ENCODE data around the gene MUCL3.

The MUCL3 gene

DNA sequence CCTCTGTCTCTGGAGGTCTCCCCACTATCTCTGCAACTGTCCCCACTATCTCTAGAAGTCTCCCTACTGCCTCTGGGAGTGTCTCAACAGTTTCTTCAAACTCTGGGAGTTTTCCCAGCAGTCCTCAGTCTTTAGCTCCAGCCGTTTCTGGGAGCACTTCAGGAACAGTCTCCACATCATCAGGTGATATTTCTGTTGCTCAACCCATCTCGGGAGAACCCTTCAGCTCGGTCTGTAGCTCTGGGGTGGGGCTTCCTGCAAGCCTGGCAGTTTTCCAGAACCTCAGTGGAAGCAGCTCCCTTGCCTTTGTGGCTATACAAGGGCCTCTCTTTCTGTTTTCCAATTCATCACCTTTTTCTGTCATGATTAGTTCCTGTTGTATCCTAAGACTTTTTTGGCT is 5.8 kb upstream of the MUCL3 start:
- Histone ChIP-seq H3K36me3 (no peaks in the 10 kb centered on the region), H3K4me2 (no peak overlapping the region), H3K9ac (no peak overlapping the region), H4K20me1 (no peaks in the 10 kb centered on the region), H3K4me1 (no peaks in the 10 kb centered on the region), H3K4me3 (no peak overlapping the region), H3K27ac (no peak overlapping the region), H3K9me3 (no peaks in the 10 kb centered on the region), H3K27me3 (no peaks in the 10 kb centered on the region)
- TF ChIP-seq Cebpa-rat (IDR thresholded peaks at IDR 0.05), result no peak

GRCh38 chr6:30937265-30937664 is 3.5 kb upstream of the MUCL3 start:
- Histone ChIP-seq H3K9me3 (no peaks in the 10 kb centered on the region), H3K27me3 (no peaks in the 10 kb centered on the region), H3K9ac (no peak overlapping the region), H4K20me1 (no peaks in the 10 kb centered on the region), H3K27ac (no peak overlapping the region), H3K36me3 (no peaks in the 10 kb centered on the region), H3K4me2 (no peak overlapping the region), H3K4me1 (no peaks in the 10 kb centered on the region), H3K4me3 (no peak overlapping the region)
- no peak for TF ChIP-seq Cebpa-rat (IDR thresholded peaks at IDR 0.05)

DNA sequence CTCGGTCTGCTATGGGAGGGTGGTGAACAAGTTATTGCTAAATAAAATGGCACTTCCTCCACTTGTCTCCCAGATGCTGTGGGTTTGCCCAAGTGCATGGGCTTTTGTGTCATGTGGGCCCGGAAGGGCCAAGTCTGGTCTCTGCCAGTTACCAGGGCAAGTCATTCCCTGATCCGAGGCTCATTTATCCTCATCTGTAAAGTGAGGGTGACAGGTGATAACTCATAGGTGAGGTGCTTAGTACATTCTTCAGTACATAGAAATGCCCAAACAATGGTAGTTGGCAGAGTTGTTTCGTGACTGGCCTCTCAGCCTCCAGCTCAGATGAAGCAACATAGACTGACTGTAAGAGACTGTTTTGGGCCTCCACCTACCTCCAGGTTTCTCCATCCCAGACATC is 2.0 kb upstream of the MUCL3 start:
- H3K4me1 ChIP-seq, result no peaks in the 10 kb centered on the region
- no peaks in the 10 kb centered on the region for H3K36me3 ChIP-seq
- H3K27me3 ChIP-seq, result no peaks in the 10 kb centered on the region
- TF ChIP-seq Cebpa-rat (IDR thresholded peaks at IDR 0.05), result no peak
- no peaks in the 10 kb centered on the region for H3K9me3 ChIP-seq
- no peak overlapping the region for H3K4me3 ChIP-seq
- no peak overlapping the region for H3K4me2 ChIP-seq
- H3K27ac ChIP-seq, result no peak overlapping the region
- H3K9ac ChIP-seq, result no peak overlapping the region
- H4K20me1 ChIP-seq, result no peaks in the 10 kb centered on the region

- Histone ChIP-seq H4K20me1 (no peaks in the 10 kb centered on the region), H3K36me3 (no peaks in the 10 kb centered on the region), H3K4me2 (no peak overlapping the region), H3K27ac (no peak overlapping the region), H3K4me1 (no peaks in the 10 kb centered on the region), H3K9ac (no peak overlapping the region), H3K9me3 (no peaks in the 10 kb centered on the region), H3K27me3 (no peaks in the 10 kb centered on the region), H3K4me3 (no peak overlapping the region)
- TF ChIP-seq Cebpa-rat (IDR thresholded peaks at IDR 0.05), result no peak
These were observed 1.3 kb upstream of the MUCL3 start for GRCh38 chr6:30939473-30939872.

DNA sequence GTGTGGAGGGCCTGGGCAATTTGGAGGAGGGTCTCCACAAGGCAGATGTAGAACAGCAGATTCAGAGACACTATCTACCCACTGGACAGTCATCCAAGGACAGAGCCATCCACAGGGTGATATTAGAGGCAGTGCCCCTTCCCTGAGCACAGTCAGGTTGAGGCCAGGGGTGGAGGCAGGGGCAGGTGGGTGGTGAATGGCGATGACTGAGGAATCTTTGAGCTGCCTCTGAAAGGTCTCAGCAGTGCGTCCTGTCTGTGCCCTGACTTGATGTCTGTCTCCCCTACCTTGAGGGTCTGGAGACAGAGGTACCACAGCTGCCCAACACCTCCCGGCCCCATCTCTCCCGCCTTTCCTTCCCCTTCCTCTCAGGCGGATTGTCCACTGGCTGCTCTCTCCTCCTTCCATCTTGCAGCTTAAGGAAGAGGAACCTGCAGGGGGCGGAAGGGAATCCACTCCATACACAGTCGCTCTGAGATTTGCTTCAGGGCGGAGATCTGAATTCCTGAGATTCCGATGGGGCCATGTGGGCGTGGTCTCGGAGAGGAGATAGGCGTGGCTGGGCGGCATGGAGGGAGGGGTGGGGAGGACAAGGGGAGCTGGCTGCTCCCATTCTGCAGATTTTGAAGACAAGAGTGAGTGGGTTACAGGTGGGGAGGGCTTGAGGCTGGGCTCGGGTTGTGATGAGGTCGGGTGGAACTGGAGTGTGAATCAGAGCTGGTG is 1.7 kb downstream of the MUCL3 start:
- TF ChIP-seq Cebpa-rat (IDR thresholded peaks at IDR 0.05), result no peak
- Histone ChIP-seq H3K4me3 (no peak overlapping the region), H3K4me1 (no peaks in the 10 kb centered on the region), H3K36me3 (no peaks in the 10 kb centered on the region), H3K4me2 (no peak overlapping the region), H3K27me3 (no peaks in the 10 kb centered on the region), H3K27ac (no peak overlapping the region), H4K20me1 (no peaks in the 10 kb centered on the region), H3K9ac (no peak overlapping the region), H3K9me3 (no peaks in the 10 kb centered on the region)

DNA sequence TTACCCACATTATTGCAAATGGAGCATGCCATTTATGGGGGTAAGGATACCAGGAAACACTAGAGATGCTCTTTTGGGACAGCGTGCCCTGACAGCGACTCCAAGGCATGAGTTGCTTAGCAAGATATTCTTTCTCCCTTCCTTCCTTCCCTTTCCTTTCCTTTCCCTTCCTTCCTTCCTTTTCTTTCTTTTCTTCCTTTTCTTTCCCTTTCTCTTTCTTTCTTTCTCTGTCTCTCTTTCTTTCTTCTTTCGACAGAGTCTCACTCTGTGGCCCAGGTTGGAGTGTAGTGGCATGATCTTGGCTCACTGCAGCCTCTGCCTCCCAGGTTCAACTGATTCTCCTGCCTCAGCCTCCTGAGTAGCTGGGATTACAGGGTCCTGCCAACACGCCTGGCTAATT is 3.3 kb downstream of the MUCL3 start:
- Histone ChIP-seq H3K9ac (no peak overlapping the region), H3K4me2 (no peak overlapping the region), H3K36me3 (no peaks in the 10 kb centered on the region), H3K27ac (no peak overlapping the region), H3K4me3 (no peak overlapping the region), H3K9me3 (no peaks in the 10 kb centered on the region), H3K4me1 (no peaks in the 10 kb centered on the region), H4K20me1 (no peaks in the 10 kb centered on the region), H3K27me3 (no peaks in the 10 kb centered on the region)
- TF ChIP-seq Cebpa-rat (IDR thresholded peaks at IDR 0.05), result no peak

DNA sequence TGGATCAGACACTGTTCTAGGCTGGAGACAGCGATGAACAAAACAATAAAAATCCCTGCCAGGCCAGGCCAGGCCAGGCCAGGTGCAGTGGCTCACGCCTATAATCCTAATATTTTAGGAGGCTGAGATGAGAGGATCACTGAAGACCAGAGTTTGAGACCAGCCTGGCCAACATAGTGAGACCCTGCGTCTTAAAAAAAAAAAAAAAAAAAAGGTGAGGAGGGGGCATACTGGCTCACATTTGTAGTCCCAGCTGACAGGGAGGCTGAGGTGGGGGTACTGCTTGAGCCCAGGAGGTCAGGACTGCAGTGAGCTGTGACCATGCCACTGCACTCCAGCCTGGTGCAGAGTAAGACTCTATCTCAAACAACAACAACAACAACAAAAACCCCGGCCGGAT is 4.5 kb downstream of the MUCL3 start:
- H3K4me3 ChIP-seq, result no peak overlapping the region
- no peak overlapping the region for H3K27ac ChIP-seq
- no peaks in the 10 kb centered on the region for H3K36me3 ChIP-seq
- no peaks in the 10 kb centered on the region for H3K4me1 ChIP-seq
- no peaks in the 10 kb centered on the region for H3K9me3 ChIP-seq
- no peak overlapping the region for H3K4me2 ChIP-seq
- no peak for TF ChIP-seq Cebpa-rat (IDR thresholded peaks at IDR 0.05)
- H3K9ac ChIP-seq, result no peak overlapping the region
- H3K27me3 ChIP-seq, result no peaks in the 10 kb centered on the region
- no peaks in the 10 kb centered on the region for H4K20me1 ChIP-seq

- Histone ChIP-seq H3K27me3 (peaks cover 1% of the 10 kb centered on the region; the same call in 1 of the 2 replicates), H3K4me3 (no peak overlapping the region), H3K4me1 (no peaks in the 10 kb centered on the region), H3K36me3 (no peaks in the 10 kb centered on the region), H3K9ac (no peak overlapping the region), H4K20me1 (no peaks in the 10 kb centered on the region), H3K4me2 (no peak overlapping the region), H3K27ac (no peak overlapping the region), H3K9me3 (0 out of 2 replicates have a peak, but pooled peaks cover 8% of the 10 kb centered on the region)
- TF ChIP-seq Cebpa-rat (IDR thresholded peaks at IDR 0.05), result no peak
These were observed 6.5 kb downstream of the MUCL3 start for GRCh38 chr6:30947231-30947630.

GRCh38 chr6:30948811-30949210 is 8.0 kb downstream of the MUCL3 start:
- no peak overlapping the region for H3K9ac ChIP-seq
- H3K4me2 ChIP-seq, result no peak overlapping the region
- no peaks in the 10 kb centered on the region for H3K36me3 ChIP-seq
- no peaks in the 10 kb centered on the region for H4K20me1 ChIP-seq
- H3K27me3 ChIP-seq, result peaks cover 4% of the 10 kb centered on the region; the same call in 1 of the 2 replicates
- 0 out of 2 replicates have a peak, but pooled peaks cover 8% of the 10 kb centered on the region for H3K9me3 ChIP-seq
- TF ChIP-seq Cebpa-rat (IDR thresholded peaks at IDR 0.05), result no peak
- no peak overlapping the region for H3K4me3 ChIP-seq
- H3K4me1 ChIP-seq, result no peaks in the 10 kb centered on the region
- H3K27ac ChIP-seq, result no peak overlapping the region

DNA sequence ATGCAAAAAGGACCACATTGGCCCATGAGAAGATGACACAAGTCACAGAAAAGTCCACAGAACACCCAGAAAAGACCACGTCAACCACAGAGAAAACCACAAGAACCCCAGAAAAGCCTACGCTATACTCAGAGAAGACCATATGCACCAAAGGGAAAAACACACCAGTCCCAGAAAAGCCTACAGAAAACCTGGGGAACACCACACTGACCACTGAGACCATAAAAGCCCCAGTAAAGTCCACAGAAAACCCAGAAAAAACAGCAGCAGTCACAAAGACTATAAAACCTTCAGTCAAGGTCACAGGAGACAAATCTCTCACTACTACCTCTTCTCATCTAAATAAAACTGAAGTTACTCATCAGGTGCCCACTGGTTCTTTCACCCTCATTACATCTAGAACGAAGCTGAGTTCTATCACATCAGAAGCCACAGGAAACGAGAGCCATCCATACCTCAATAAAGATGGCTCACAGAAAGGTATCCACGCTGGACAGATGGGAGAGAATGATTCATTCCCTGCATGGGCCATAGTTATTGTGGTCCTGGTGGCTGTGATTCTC is 11.2 kb downstream of the MUCL3 start:
- H3K27ac ChIP-seq, result no peak overlapping the region
- 0 out of 2 replicates have a peak, but pooled peaks cover 8% of the 10 kb centered on the region for H3K9me3 ChIP-seq
- H3K36me3 ChIP-seq, result no peaks in the 10 kb centered on the region
- no peak overlapping the region for H3K4me3 ChIP-seq
- no peak overlapping the region for H3K4me2 ChIP-seq
- H3K9ac ChIP-seq, result no peak overlapping the region
- H3K4me1 ChIP-seq, result peaks cover 22% of the 10 kb centered on the region
- H4K20me1 ChIP-seq, result no peaks in the 10 kb centered on the region
- no peak for TF ChIP-seq Cebpa-rat (IDR thresholded peaks at IDR 0.05)
- peaks cover 4% of the 10 kb centered on the region; the same call in 1 of the 2 replicates for H3K27me3 ChIP-seq
